Mesenteric fat pad (tissue), 1 donor: ENCODE results near the gene CARD16. TPM values are rescaled to one million over a fixed set of nuclear protein-coding genes. Genes with fewer than 3 reads are reported as not detected.

Experiments
- DNase-seq: peaks from one replicate; pipeline ENCODE4 v3.0.0-alpha.2; 2020; ENCODE audit warnings: low spot score
- total RNA-seq: library from RNA; stranded (reverse); fragmentation: NEBNext Ultra II Directional; extraction: Animal tissue kit (Norgen Biotek cat#: 25700); gene quantifications from one replicate; pipeline ENCODE4 v1.2.1, GENCODE V29; 2021
- donor health status: DM: yes; HTN: yes; CAD: no.

Gene CARD16
- total RNA-seq, 1 donor from 2014 or later = 9.8 TPM

DNA sequence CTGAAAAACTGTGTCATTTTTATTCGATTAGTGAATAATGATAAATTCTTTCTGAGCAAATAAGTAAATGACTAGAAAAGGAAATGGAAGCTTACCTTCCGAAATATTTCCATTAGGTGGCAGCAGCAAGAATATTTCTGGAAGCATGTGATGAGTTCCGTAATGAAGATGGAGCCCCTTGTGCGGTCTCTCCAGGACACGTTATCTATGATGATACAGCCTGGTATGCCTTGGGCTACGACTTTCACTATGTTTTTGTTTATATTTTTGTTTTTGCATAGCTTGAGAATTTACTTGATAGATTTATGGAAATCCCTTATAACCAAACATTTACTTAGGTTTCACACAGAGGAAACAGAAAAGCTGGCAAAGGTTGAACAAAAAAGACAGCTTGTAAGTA is 47.8 kb downstream of the CARD16 start:
- no peak for DNase-seq

DNA sequence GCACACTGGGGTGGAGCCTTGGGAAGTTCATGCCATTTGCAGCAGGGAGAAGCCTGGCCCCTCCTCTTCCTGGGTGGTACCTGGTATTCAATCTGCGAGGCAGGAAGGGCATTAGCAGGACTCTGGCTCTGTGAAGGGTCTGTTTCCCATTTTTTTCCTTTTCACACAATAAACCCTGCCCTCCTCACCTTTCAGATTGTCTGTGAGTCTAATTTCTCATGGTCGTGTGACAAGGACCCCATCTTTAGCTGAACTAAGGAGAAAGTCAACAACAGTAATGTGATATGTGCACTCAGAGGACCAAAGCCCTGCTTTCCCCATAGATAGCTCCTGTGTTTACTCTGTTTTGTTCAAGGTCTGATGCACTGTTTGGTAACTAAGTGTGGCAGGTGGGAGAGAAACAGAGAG is 50.1 kb downstream of the CARD16 start:
- no peak for DNase-seq

DNA sequence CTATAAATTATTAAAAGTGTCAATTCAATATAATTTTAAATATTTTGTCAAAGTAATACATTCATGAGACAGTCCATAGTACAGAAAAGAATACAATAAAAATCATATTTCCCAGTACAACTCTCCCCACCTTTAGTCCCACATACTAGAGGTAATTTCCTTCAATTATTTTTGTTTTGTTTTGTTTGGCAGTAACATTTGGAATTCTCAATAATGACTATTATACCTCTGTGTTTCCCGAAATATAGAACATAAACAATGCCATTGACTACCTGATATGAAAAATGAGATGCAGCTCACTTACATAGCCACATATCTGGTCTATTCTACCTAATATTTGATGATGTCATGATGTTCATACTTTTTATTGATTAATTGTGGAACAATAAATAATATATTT is 52.4 kb downstream of the CARD16 start:
- DNase-seq = no peak

DNA sequence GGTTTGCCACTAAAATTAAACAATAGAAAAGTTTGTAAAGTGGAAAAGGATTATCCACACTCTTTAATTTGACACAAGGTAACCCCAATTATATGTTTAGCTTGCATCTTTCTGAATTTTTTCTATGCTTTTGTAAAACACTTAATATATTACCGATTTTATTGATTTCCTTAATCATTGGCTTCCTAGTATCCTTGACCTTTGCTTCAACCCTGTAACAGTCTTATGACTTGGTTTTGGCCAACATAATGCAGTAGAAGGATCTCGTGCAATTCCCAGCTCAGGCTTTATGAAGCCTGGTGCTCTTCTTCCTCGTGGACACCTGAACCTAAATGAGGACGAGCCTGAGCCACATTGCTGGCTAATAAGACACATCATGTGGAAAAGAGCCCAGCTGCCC is 53.1 kb downstream of the CARD16 start:
- no peak for DNase-seq

Other genes starting within 250 kb of the CARD16 start
- gene CASP12, start 146.9 kb downstream of the CARD16 start, total RNA-seq = 0.45 TPM
- 75.8 TPM for gene CASP4, start 76.8 kb downstream of the CARD16 start, total RNA-seq
- 0.29 TPM for gene CASP5, start 22.2 kb downstream of the CARD16 start, total RNA-seq
- 25.0 TPM for gene CASP1, start 10.2 kb downstream of the CARD16 start, total RNA-seq
- not detected for gene CARD18, start 94.4 kb upstream of the CARD16 start, total RNA-seq